Activated T-helper 17 cell treated with anti-CD3 and anti-CD28 coated beads, Interleukin-2, amount 50 U/mL, for 72 hours (primary cell): ENCODE results near the gene MRTFB. TPM values are rescaled to one million over a fixed set of nuclear protein-coding genes. Genes with fewer than 3 reads are reported as not detected.
"Not testable (repeated sequence)": the region's sequence is repeated elsewhere in the genome, so short reads cannot be mapped to it uniquely, and the experiment has no call there.

Experiments
- ATAC-seq: fragments of 150-1000 bp; cut with Tn5 transposase; replicated peaks from 2 replicates; pipeline ENCODE4 v1.10.0; 2021; ENCODE audit warnings: mild to moderate bottlenecking, moderate library complexity
- H3K27ac Mint-ChIP-seq: one replicate; pipeline ENCODE4 v1.8.0; 2022; ENCODE audit warnings: mixed read lengths
- H3K27me3 Mint-ChIP-seq: one replicate; pipeline ENCODE4 v1.8.0; 2022; ENCODE audit warnings: mixed read lengths
- H3K36me3 Mint-ChIP-seq: one replicate; pipeline ENCODE4 v1.8.0; 2022; ENCODE audit warnings: low read depth, mild to moderate bottlenecking, mixed read lengths
- H3K4me1 Mint-ChIP-seq: one replicate; pipeline ENCODE4 v1.8.0; 2022; ENCODE audit warnings: mixed read lengths
- H3K4me3 Mint-ChIP-seq: one replicate; pipeline ENCODE4 v1.8.0; 2022; ENCODE audit warnings: mild to moderate bottlenecking, mixed read lengths
- H3K9me3 Mint-ChIP-seq: one replicate; pipeline ENCODE4 v1.8.0; 2022; ENCODE audit warnings: mixed read lengths
- total RNA-seq, 2 donors: library from RNA; stranded (reverse); gene quantifications; one replicate each; pipeline ENCODE4 v1.2.3, GENCODE V29; 2022

Gene MRTFB
- total RNA-seq, 2 donors from 2014 or later = 18.2 to 18.8 TPM

GRCh38 chr16:14106457-14106856 lies 35.3 kb downstream of the MRTFB start:
- H3K27me3 Mint-ChIP-seq = no peaks in the 10 kb centered on the region
- no peak for ATAC-seq
- no peaks in the 10 kb centered on the region for H3K9me3 Mint-ChIP-seq
- H3K36me3 Mint-ChIP-seq = no peaks in the 10 kb centered on the region
- no peak overlapping the region for H3K27ac Mint-ChIP-seq
- H3K4me1 Mint-ChIP-seq = peaks cover 26% of the 10 kb centered on the region
- no peak overlapping the region for H3K4me3 Mint-ChIP-seq

GRCh38 chr16:14106961-14107360 lies 35.8 kb downstream of the MRTFB start:
- no peak overlapping the region for H3K27ac Mint-ChIP-seq
- H3K36me3 Mint-ChIP-seq = no peaks in the 10 kb centered on the region
- no peak for ATAC-seq

GRCh38 chr16:14109077-14109775 lies 38.1 kb downstream of the MRTFB start:
- no peak overlapping the region for H3K27ac Mint-ChIP-seq
- no peaks in the 10 kb centered on the region for H3K9me3 Mint-ChIP-seq
- H3K4me3 Mint-ChIP-seq = no peak overlapping the region
- peak; percentile 56 for ATAC-seq
- no peaks in the 10 kb centered on the region for H3K27me3 Mint-ChIP-seq
- H3K4me1 Mint-ChIP-seq = peaks cover 22% of the 10 kb centered on the region
- H3K36me3 Mint-ChIP-seq = no peaks in the 10 kb centered on the region

More at GRCh38 chr16:14106961-14107360, 35.8 kb downstream of the MRTFB start:
- Mint-ChIP-seq H3K27me3 (no peaks in the 10 kb centered on the region), H3K9me3 (no peaks in the 10 kb centered on the region), H3K4me1 (peaks cover 23% of the 10 kb centered on the region), H3K4me3 (no peak overlapping the region)

- no peak for ATAC-seq
- H3K27ac Mint-ChIP-seq = peak overlapping the region; percentile 34
These were observed 38.9 kb downstream of the MRTFB start for GRCh38 chr16:14109782-14110727.

GRCh38 chr16:14110728-14111251 lies 39.7 kb downstream of the MRTFB start:
- H3K4me3 Mint-ChIP-seq = no peak overlapping the region
- no peaks in the 10 kb centered on the region for H3K9me3 Mint-ChIP-seq
- peaks cover 22% of the 10 kb centered on the region for H3K4me1 Mint-ChIP-seq
- H3K36me3 Mint-ChIP-seq = no peaks in the 10 kb centered on the region
- H3K27me3 Mint-ChIP-seq = no peaks in the 10 kb centered on the region
- peak overlapping the region; percentile 34 for H3K27ac Mint-ChIP-seq
- no peak for ATAC-seq

More at GRCh38 chr16:14109782-14110727, 38.9 kb downstream of the MRTFB start:
- H3K9me3 Mint-ChIP-seq = no peaks in the 10 kb centered on the region
- H3K4me3 Mint-ChIP-seq = no peak overlapping the region
- no peaks in the 10 kb centered on the region for H3K27me3 Mint-ChIP-seq
- peaks cover 22% of the 10 kb centered on the region for H3K4me1 Mint-ChIP-seq
- no peaks in the 10 kb centered on the region for H3K36me3 Mint-ChIP-seq

- ATAC-seq = no peak
- peaks cover 18% of the 10 kb centered on the region for H3K4me1 Mint-ChIP-seq
- no peaks in the 10 kb centered on the region for H3K36me3 Mint-ChIP-seq
- no peaks in the 10 kb centered on the region for H3K9me3 Mint-ChIP-seq
- no peak overlapping the region for H3K4me3 Mint-ChIP-seq
- H3K27ac Mint-ChIP-seq = no peak overlapping the region
- H3K27me3 Mint-ChIP-seq = no peaks in the 10 kb centered on the region
These were observed 40.8 kb downstream of the MRTFB start for GRCh38 chr16:14111713-14112538.

GRCh38 chr16:14112539-14112856 lies 41.4 kb downstream of the MRTFB start:
- Mint-ChIP-seq H3K9me3 (no peaks in the 10 kb centered on the region), H3K27ac (no peak overlapping the region), H3K27me3 (no peaks in the 10 kb centered on the region), H3K36me3 (no peaks in the 10 kb centered on the region), H3K4me1 (peaks cover 13% of the 10 kb centered on the region), H3K4me3 (no peak overlapping the region)
- no peak for ATAC-seq

- Mint-ChIP-seq H3K27ac (no peak overlapping the region), H3K4me3 (no peak overlapping the region), H3K4me1 (peaks cover 12% of the 10 kb centered on the region), H3K27me3 (no peaks in the 10 kb centered on the region), H3K9me3 (no peaks in the 10 kb centered on the region), H3K36me3 (no peaks in the 10 kb centered on the region)
- ATAC-seq = no peak
These were observed 42.2 kb downstream of the MRTFB start for GRCh38 chr16:14113344-14113743.

GRCh38 chr16:14117051-14117450 lies 45.9 kb downstream of the MRTFB start:
- no peak for ATAC-seq
- no peaks in the 10 kb centered on the region for H3K27me3 Mint-ChIP-seq
- H3K36me3 Mint-ChIP-seq = no peaks in the 10 kb centered on the region
- no peak overlapping the region for H3K4me3 Mint-ChIP-seq
- no peaks in the 10 kb centered on the region for H3K9me3 Mint-ChIP-seq
- no peak overlapping the region for H3K27ac Mint-ChIP-seq
- peaks cover 2% of the 10 kb centered on the region for H3K4me1 Mint-ChIP-seq

- no peak overlapping the region for H3K27ac Mint-ChIP-seq
- ATAC-seq = no peak
- peaks cover 11% of the 10 kb centered on the region for H3K4me1 Mint-ChIP-seq
- peaks cover 6% of the 10 kb centered on the region for H3K36me3 Mint-ChIP-seq
- H3K9me3 Mint-ChIP-seq = no peaks in the 10 kb centered on the region
- no peaks in the 10 kb centered on the region for H3K27me3 Mint-ChIP-seq
- no peak overlapping the region for H3K4me3 Mint-ChIP-seq
These were observed 48.7 kb downstream of the MRTFB start for GRCh38 chr16:14119799-14120198.

- Mint-ChIP-seq H3K9me3 (no peaks in the 10 kb centered on the region), H3K27ac (no peak overlapping the region), H3K27me3 (no peaks in the 10 kb centered on the region), H3K36me3 (peaks cover 6% of the 10 kb centered on the region), H3K4me3 (no peak overlapping the region), H3K4me1 (peaks cover 15% of the 10 kb centered on the region)
- no peak for ATAC-seq
These were observed 49.2 kb downstream of the MRTFB start for GRCh38 chr16:14120335-14120734.

- H3K27ac Mint-ChIP-seq = no peak overlapping the region
- no peaks in the 10 kb centered on the region for H3K9me3 Mint-ChIP-seq
- no peaks in the 10 kb centered on the region for H3K27me3 Mint-ChIP-seq
- peaks cover 15% of the 10 kb centered on the region for H3K4me1 Mint-ChIP-seq
- no peak overlapping the region for H3K4me3 Mint-ChIP-seq
- peaks cover 6% of the 10 kb centered on the region for H3K36me3 Mint-ChIP-seq
- ATAC-seq = no peak
These were observed 50.0 kb downstream of the MRTFB start for GRCh38 chr16:14121142-14121541.

GRCh38 chr16:14121872-14122271 lies 50.8 kb downstream of the MRTFB start:
- no peak overlapping the region for H3K27ac Mint-ChIP-seq
- H3K4me1 Mint-ChIP-seq = peaks cover 15% of the 10 kb centered on the region
- no peaks in the 10 kb centered on the region for H3K9me3 Mint-ChIP-seq
- H3K36me3 Mint-ChIP-seq = peaks cover 6% of the 10 kb centered on the region
- no peak for ATAC-seq
- no peak overlapping the region for H3K4me3 Mint-ChIP-seq
- H3K27me3 Mint-ChIP-seq = no peaks in the 10 kb centered on the region

- H3K4me3 Mint-ChIP-seq, ATAC-seq, H3K27ac Mint-ChIP-seq, H3K9me3 Mint-ChIP-seq, H3K27me3 Mint-ChIP-seq, H3K36me3 Mint-ChIP-seq: not testable (repeated sequence)
- peaks cover 15% of the 10 kb centered on the region for H3K4me1 Mint-ChIP-seq
These were observed 51.3 kb downstream of the MRTFB start for GRCh38 chr16:14122430-14122829.
